Activated CD4-positive, alpha-beta memory T cell treated with anti-CD3 and anti-CD28 coated beads for 36 hours (primary cell): ENCODE results near the gene DDX54. TPM values are rescaled to one million over a fixed set of nuclear protein-coding genes. Genes with fewer than 3 reads are reported as not detected.

Experiments used
- CTCF ChIA-PET: fragments of 350-600 bp; sonication (Branson Sonifier 250); formaldehyde crosslinking; loops from one replicate; lab custom pipeline; 2021; ENCODE audit warnings: antibody characterized with exemption, inconsistent platforms; lab: Charles Lee
- POLR2A ChIA-PET: fragments of 350-600 bp; sonication (Branson Sonifier 250); formaldehyde crosslinking; loops from one replicate; lab custom pipeline; 2021; ENCODE audit warnings: antibody characterized with exemption; lab: Charles Lee
- DNase-seq: peaks from one replicate; pipeline ENCODE4 v3.0.0-alpha.2; 2020
- H3K27ac Mint-ChIP-seq: one replicate; pipeline ENCODE4 v1.8.0; 2021; ENCODE audit warnings: mixed read lengths
- H3K27me3 Mint-ChIP-seq: one replicate; pipeline ENCODE4 v1.8.0; 2021; ENCODE audit warnings: mixed read lengths
- H3K36me3 Mint-ChIP-seq: one replicate; pipeline ENCODE4 v1.8.0; 2021; ENCODE audit warnings: mixed read lengths
- H3K4me1 Mint-ChIP-seq: one replicate; pipeline ENCODE4 v1.8.0; 2021; ENCODE audit warnings: low read depth, mixed read lengths
- H3K4me3 Mint-ChIP-seq: one replicate; pipeline ENCODE4 v1.8.0; 2021; ENCODE audit warnings: mild to moderate bottlenecking, mixed read lengths
- H3K9me3 Mint-ChIP-seq: one replicate; pipeline ENCODE4 v1.8.0; 2021; ENCODE audit warnings: mixed read lengths
- intact Hi-C: fragments of 100-400 bp; cut with micrococcal nuclease; formaldehyde crosslinking; loops from one replicate; pipeline ENCODE4 v1.15.1; 2023
- total RNA-seq, 2 experiments: library from RNA; stranded (reverse); gene quantifications; one replicate each; pipeline ENCODE4 v1.2.3, GENCODE V29; 2021

The DDX54 gene
- total RNA-seq, 2 experiments from 2014 or later = 107 to 109 TPM

- DNase-seq = no peak
- intact Hi-C loops = no loop called here
- Mint-ChIP-seq H3K4me3 (no peak overlapping the region), H3K27ac (peak overlapping the region; percentile 64), H3K27me3 (no peaks in the 10 kb centered on the region), H3K36me3 (peaks cover 35% of the 10 kb centered on the region), H3K9me3 (no peaks in the 10 kb centered on the region), H3K4me1 (peaks cover 53% of the 10 kb centered on the region)
- POLR2A ChIA-PET = interaction anchor here (1.6 kb wide), 1 partner anchor 20 kb away, joined by 6 read pairs; no protein-coding TSS in a partner anchor
- CTCF ChIA-PET = interaction anchor here (0.5 kb wide), 1 partner anchor 120 kb away, joined by 3 read pairs; no protein-coding TSS in a partner anchor
Measured at GRCh38 chr12:113227686-113228391, 42.6 kb upstream of the DDX54 start.

- POLR2A ChIA-PET = interaction anchor here (1.6 kb wide), 1 partner anchor 19 kb away, joined by 6 read pairs; no protein-coding TSS in a partner anchor
- H3K9me3 Mint-ChIP-seq = no peaks in the 10 kb centered on the region
- H3K4me1 Mint-ChIP-seq = peaks cover 52% of the 10 kb centered on the region
- no peak overlapping the region for H3K27ac Mint-ChIP-seq
- peaks cover 31% of the 10 kb centered on the region for H3K36me3 Mint-ChIP-seq
- intact Hi-C loops = no loop called here
- CTCF ChIA-PET = no interaction called here
- H3K4me3 Mint-ChIP-seq = no peak overlapping the region
- DNase-seq = no peak
- no peaks in the 10 kb centered on the region for H3K27me3 Mint-ChIP-seq
Measured at GRCh38 chr12:113226696-113227568, 41.7 kb upstream of the DDX54 start.

GRCh38 chr12:113224955-113225354 is 39.7 kb upstream of the DDX54 start:
- DNase-seq = no peak
- Mint-ChIP-seq H3K9me3 (no peaks in the 10 kb centered on the region), H3K4me1 (peaks cover 47% of the 10 kb centered on the region), H3K27ac (no peak overlapping the region), H3K36me3 (peaks cover 20% of the 10 kb centered on the region), H3K4me3 (no peak overlapping the region), H3K27me3 (no peaks in the 10 kb centered on the region)
- intact Hi-C loops = loop anchor here (5.0 kb wide), 1 partner anchor 248 kb away; the partner anchor contains the start of gene OAS2
- CTCF ChIA-PET = interaction anchor here (1.5 kb wide), 1 partner anchor 28 kb away, joined by 3 read pairs; no protein-coding TSS in a partner anchor
- POLR2A ChIA-PET = interaction anchor here (5.8 kb wide), 1 partner anchor 15 kb away, joined by 38 read pairs; no protein-coding TSS in a partner anchor

GRCh38 chr12:113222730-113223531 is 37.7 kb upstream of the DDX54 start:
- intact Hi-C loops = loop anchor here (2.0 to 5.0 kb wide), 3 partner anchors 40 to 246 kb away; partner anchors contain the start of genes OAS2 and PLBD2
- ChIA-PET CTCF (interaction anchor here (0.8 to 2.2 kb wide), 6 partner anchors 9 to 230 kb away, joined by 3 to 10 read pairs (median 6); no protein-coding TSS in a partner anchor), POLR2A (interaction anchor here (0.8 to 5.8 kb wide), 5 partner anchors 10 to 112 kb away, joined by 5 to 38 read pairs (median 12); partner anchors contain the start of genes DDX54, RITA1 and SLC8B1)
- Mint-ChIP-seq H3K4me3 (peak overlapping the region; percentile 93), H3K36me3 (peaks cover 7% of the 10 kb centered on the region), H3K4me1 (peaks cover 29% of the 10 kb centered on the region), H3K9me3 (no peaks in the 10 kb centered on the region), H3K27ac (peak overlapping the region; percentile 95), H3K27me3 (no peaks in the 10 kb centered on the region)
- DNase-seq = peak; percentile 26

GRCh38 chr12:113221997-113222729 is 36.9 kb upstream of the DDX54 start:
- POLR2A ChIA-PET = interaction anchor here (0.5 to 5.8 kb wide), 7 partner anchors 11 to 48 kb away, joined by 3 to 38 read pairs (median 5); partner anchors contain the start of genes DDX54 and RITA1
- H3K36me3 Mint-ChIP-seq = peaks cover 2% of the 10 kb centered on the region
- CTCF ChIA-PET = interaction anchor here (0.7 to 2.2 kb wide), 6 partner anchors 10 to 104 kb away, joined by 3 to 10 read pairs (median 6); no protein-coding TSS in a partner anchor
- H3K27me3 Mint-ChIP-seq = no peaks in the 10 kb centered on the region
- DNase-seq = peak; percentile 35
- H3K4me3 Mint-ChIP-seq = peak overlapping the region; percentile 93
- peak overlapping the region; percentile 95 for H3K27ac Mint-ChIP-seq
- H3K4me1 Mint-ChIP-seq = peaks cover 32% of the 10 kb centered on the region
- intact Hi-C loops = loop anchor here (1.0 to 5.0 kb wide), 9 partner anchors 8 to 740 kb away; partner anchors contain the start of genes OAS2, PLBD2 and SLC8B1
- H3K9me3 Mint-ChIP-seq = no peaks in the 10 kb centered on the region

- Mint-ChIP-seq H3K9me3 (no peaks in the 10 kb centered on the region), H3K27ac (peak within 1 kb of the TSS; percentile 95), H3K36me3 (peaks cover 2% of the 10 kb centered on the region), H3K27me3 (no peaks in the 10 kb centered on the region), H3K4me3 (peak within 1 kb of the TSS; percentile 93), H3K4me1 (peaks cover 35% of the 10 kb centered on the region)
- ChIA-PET CTCF (interaction anchor here (0.6 to 2.2 kb wide), 5 partner anchors 11 to 124 kb away, joined by 3 to 10 read pairs (median 4); no protein-coding TSS in a partner anchor), POLR2A (interaction anchor here (0.5 to 5.8 kb wide), 8 partner anchors 8 to 49 kb away, joined by 3 to 38 read pairs (median 7); partner anchors contain the start of genes DDX54 and RITA1)
- intact Hi-C loops = loop anchor here (1.0 to 5.0 kb wide), 7 partner anchors 9 to 741 kb away; partner anchors contain the start of genes OAS2 and SLC8B1
- DNase-seq = peak; percentile 100
Measured at GRCh38 chr12:113221181-113221996, 36.1 kb upstream of the DDX54 start, which contains the start of gene TPCN1. TSS of gene TPCN1 (plus strand) at chr12:113221464. CDS start at chr12:113226853, 5,389 bp downstream.

- H3K36me3 Mint-ChIP-seq = peaks cover 2% of the 10 kb centered on the region
- H3K27me3 Mint-ChIP-seq = no peaks in the 10 kb centered on the region
- no peak for DNase-seq
- H3K9me3 Mint-ChIP-seq = no peaks in the 10 kb centered on the region
- intact Hi-C loops = loop anchor here (1.0 to 5.0 kb wide), 7 partner anchors 10 to 742 kb away; partner anchors contain the start of genes OAS2 and SLC8B1
- H3K4me3 Mint-ChIP-seq = peak overlapping the region; percentile 93
- ChIA-PET POLR2A (interaction anchor here (0.9 to 5.8 kb wide), 7 partner anchors 9 to 114 kb away, joined by 3 to 38 read pairs (median 9); partner anchors contain the start of genes DDX54, RITA1 and SLC8B1), CTCF (interaction anchor here (0.6 to 2.2 kb wide), 4 partner anchors 12 to 123 kb away, joined by 3 to 10 read pairs (median 4); no protein-coding TSS in a partner anchor)
- peaks cover 35% of the 10 kb centered on the region for H3K4me1 Mint-ChIP-seq
- H3K27ac Mint-ChIP-seq = peak overlapping the region; percentile 95
Measured at GRCh38 chr12:113220593-113221180, 35.4 kb upstream of the DDX54 start.

GRCh38 chr12:113216027-113216426 is 30.7 kb upstream of the DDX54 start:
- Mint-ChIP-seq H3K36me3 (no peaks in the 10 kb centered on the region), H3K4me3 (no peak overlapping the region), H3K27ac (no peak overlapping the region), H3K4me1 (peaks cover 30% of the 10 kb centered on the region), H3K9me3 (no peaks in the 10 kb centered on the region), H3K27me3 (no peaks in the 10 kb centered on the region)
- POLR2A ChIA-PET = no interaction called here
- no peak for DNase-seq
- intact Hi-C loops = no loop called here
- CTCF ChIA-PET = no interaction called here

GRCh38 chr12:113214895-113215400 is 29.7 kb upstream of the DDX54 start:
- Mint-ChIP-seq H3K27me3 (no peaks in the 10 kb centered on the region), H3K27ac (peak overlapping the region; percentile 44), H3K4me1 (peaks cover 35% of the 10 kb centered on the region), H3K36me3 (no peaks in the 10 kb centered on the region), H3K4me3 (no peak overlapping the region), H3K9me3 (no peaks in the 10 kb centered on the region)
- intact Hi-C loops = no loop called here
- CTCF ChIA-PET = no interaction called here
- POLR2A ChIA-PET = no interaction called here
- peak; percentile 34 for DNase-seq
